SIG-M5 treated with dmso at 0.1 percent for 504 hours (cell line): ENCODE results near the gene CDKAL1.

Experiments
- DNase-seq: peaks from one replicate; lab custom pipeline; 2025; ENCODE audit not compliant: unreplicated experiment; lab: John Stamatoyannopoulos, UW

Gene CDKAL1

GRCh38 chr6:20946022-20946421, 411.8 kb downstream of the CDKAL1 start:
- no peak for DNase-seq

- DNase-seq: no peak
These were observed 412.6 kb downstream of the CDKAL1 start for GRCh38 chr6:20946890-20947289.

DNA sequence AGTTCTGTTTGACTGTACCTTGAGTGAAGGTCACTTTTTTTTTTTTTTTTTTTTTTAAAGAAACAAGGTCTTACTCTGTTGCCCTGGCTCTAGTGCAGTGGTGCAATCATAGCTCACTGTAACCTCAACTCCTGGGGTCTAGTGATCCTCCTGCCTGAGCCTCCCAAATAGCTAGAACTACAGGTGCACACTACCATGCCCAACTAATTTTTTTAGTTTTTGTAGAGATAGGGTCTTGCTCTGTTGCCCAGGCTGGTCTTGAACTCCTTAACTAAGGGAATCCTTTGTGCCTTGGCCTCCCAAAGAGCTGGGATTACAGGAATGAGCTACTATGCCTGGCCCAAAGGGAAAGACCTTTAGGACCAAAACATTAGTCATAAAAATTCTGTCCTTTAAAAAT, 413.7 kb downstream of the CDKAL1 start:
- DNase-seq: no peak

DNA sequence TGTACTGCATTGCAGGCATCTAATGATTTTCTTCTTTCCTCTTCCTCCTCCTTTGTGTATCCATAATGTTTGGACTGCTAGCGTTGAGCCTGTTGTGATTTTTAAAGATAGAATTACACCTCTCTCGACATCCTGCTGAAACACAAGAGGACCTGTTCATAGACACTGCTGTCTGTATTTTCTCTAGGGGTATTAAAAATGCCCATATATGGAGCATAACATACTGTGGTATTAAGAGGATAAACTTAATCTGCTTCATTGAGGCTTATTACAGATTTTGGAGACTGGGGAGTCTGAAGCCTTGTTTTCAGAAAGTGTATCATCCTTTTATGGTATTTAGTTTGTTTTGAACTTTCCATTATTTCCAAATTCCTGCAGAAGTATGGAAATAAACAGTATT, 414.3 kb downstream of the CDKAL1 start:
- no peak for DNase-seq

GRCh38 chr6:20949138-20949537, 414.9 kb downstream of the CDKAL1 start:
- no peak for DNase-seq

GRCh38 chr6:20952699-20953474, 418.6 kb downstream of the CDKAL1 start:
- DNase-seq: no peak

GRCh38 chr6:20954315-20954714, 420.1 kb downstream of the CDKAL1 start:
- DNase-seq: no peak

DNA sequence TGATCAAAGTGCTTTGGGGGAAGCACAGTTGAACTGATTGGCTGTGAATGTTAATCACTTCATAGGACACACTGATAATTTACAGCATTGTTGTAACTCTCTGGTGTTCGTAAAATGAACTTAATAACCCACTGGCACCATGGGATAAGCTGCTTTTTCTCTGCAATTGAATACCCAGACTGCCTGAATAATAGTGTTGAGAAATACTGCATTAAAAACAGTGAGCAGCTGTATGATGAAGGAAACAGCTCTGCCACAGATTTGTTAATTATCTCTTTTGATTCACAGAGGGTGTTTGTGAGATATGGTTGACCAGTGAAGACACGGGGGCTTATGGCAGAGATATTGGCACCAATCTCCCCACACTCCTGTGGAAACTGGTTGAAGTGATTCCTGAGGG, 420.9 kb downstream of the CDKAL1 start:
- no peak for DNase-seq

DNA sequence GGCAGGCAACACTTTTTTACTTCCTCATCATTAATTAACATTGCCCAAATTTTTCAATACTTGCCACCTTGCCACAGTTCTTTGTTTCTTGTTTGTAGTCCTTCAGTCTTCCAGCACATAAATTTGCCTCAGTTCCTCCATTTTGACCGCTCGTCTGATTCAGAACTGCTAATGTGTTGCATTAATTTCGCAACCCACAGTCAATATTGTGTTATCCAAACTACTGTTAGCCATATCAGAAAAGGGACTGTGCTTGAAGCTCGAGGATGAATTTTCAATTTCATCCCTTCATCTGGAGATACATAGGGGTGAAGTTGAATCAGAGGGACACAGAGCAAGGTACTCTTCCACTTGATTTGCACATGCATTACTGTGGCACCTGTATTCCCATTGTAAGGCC, 421.5 kb downstream of the CDKAL1 start:
- no peak for DNase-seq

DNA sequence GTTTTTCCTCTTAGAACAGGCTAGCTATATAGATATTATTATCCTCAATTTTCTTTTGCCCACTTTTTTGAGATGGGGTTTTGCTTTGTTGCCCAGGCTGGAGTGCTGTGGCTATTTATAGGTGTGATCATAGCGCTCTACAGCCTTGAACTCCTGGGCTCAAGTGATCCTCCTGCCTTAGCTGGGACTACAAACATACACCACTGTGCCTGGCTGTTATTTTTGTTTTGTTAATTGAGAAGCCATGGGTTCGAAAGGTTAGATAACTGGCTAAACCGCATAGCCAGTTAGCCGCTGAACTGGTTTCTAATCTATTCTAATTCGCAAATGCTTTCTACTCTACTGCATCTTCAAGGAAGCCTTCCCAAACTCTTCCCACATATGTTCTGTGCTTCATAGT, 425.8 kb downstream of the CDKAL1 start:
- DNase-seq: no peak

DNA sequence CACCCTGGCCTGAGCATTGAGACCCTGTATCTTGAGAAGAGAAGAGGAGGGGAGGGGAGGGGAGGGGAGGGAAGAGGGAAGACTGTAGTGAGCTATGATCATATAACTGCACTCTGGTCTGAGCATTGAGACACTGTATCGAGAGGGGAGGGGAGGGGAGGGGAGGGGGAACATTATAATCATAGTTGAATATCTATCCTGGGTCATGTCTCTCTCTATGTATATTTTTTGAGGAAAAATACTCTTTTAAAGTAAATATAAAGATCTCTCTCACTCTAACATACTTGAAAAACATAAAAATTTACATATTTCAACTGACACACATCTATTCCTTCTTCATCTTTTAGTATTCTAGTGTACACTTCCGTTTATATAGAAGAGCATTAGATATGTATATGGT, 431.0 kb downstream of the CDKAL1 start:
- no peak for DNase-seq

DNA sequence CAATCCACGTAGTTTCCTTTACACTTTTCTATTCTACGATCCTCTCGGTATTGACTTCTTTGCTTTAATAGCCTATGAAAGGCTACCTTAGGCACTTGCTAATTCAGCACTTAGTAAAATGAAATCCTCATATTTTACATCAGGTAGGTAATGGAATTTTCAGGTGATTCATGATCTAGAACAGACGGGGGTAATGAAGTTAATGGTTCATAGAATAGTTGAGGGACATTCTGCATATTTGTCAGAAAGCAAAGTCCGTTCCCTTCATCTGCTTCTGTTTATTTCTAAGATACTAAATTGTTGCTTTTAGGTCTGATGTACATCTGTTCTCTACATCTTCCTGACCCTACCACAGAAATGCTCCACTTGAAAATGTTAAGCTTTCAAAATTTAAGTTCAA, 431.7 kb downstream of the CDKAL1 start:
- DNase-seq: no peak

DNA sequence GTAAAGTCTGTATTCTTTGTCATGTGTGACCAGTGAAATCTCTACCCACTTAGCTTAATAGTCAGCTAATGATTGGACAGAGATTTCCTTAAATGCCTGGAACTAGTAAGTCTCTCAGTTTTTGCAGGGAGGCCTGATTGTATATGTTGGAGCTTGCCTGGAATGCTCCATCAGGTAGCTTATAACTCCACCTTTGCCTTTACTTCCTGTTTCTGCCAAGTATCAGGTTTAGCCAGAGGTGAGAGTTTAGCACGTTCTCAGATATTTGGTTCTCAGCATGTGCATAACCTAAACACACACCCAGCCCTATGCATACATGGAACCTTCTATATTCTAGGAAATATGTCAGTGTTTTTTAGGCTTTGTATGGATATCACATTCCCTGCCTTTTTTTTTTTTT, 435.3 kb downstream of the CDKAL1 start:
- no peak for DNase-seq

- no peak for DNase-seq
These were observed 442.2 kb downstream of the CDKAL1 start for GRCh38 chr6:20976391-20976918.

DNA sequence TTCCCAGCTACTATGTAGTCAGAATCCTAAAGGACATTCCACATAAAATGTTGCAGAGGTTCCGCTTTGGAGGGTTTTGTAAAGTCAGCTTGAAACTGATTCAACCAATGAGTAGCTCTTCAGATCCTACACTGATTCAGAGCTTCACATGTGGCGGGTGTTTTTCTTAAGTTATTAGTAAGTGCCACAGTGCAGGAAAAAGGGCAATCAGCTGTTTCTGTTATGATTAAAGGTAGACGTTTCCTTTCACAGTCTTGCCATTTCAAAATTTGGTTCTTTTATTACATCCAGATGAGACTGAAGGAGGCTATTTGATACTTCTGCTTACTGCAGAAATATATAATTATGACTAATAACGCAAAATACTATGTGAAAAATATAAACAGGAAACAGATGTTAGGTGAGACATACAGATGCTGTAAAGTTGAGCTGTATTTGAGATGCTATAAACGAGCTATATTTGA, 443.9 kb downstream of the CDKAL1 start:
- DNase-seq: no peak

DNA sequence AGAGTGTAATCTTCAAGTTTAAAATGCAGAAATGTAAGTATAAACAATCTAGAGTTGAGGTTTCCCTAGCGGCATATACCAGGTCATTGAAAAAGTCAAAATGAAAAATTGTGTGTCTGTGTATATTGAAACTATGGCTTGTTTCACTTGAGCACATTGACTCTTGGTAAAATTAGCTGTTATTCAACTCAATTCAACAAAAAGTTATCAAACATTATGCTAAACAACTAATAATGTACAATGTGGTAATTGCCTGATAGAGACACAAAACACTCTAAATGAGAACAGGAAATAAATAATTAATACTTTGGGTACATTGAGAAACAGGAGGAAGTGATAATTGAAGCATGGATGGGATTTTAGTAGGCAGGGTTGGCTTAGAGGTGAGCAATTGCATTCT, 444.8 kb downstream of the CDKAL1 start:
- no peak for DNase-seq

DNA sequence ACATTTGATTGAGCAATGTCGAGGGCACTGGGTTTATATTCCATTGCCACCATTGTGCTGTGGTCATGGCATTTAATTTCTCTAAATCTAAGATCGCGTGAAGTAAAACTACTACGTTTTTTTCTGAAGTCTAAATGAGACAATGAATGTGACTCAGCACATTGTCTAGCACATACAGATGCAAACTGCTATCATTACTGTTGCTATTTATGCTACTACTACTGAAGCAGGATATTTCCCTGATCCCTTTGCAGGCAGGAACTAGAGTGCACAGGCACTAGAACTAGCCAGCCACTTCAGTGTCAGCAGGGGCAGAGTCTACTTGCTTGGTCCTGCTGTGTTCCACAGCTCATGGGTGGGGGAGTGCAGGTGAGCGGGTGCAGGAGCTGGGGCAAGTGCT, 449.7 kb downstream of the CDKAL1 start:
- DNase-seq: no peak

DNA sequence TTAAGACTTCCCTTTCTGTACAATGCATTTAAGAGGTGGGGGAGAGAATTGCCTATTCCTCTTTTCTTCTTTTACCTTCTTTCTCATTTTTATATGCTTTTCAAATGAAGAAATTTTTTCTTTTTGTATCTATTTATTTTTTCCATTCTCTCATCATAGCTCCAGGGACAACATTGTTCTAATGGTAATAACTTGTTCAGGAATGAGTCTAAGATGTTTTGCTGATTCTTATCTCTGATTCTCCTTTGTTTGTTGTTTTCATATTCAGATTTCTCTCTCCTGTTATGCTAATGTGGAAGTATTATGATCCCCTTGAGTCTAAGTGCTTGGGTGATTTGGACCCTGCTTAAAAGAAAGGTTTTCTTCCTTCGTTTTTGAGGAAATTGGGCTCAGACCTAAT, 451.6 kb downstream of the CDKAL1 start:
- DNase-seq: no peak

- DNase-seq: no peak
These were observed 457.7 kb downstream of the CDKAL1 start for GRCh38 chr6:20991910-20992309.

- no peak for DNase-seq
These were observed 461.8 kb downstream of the CDKAL1 start for GRCh38 chr6:20996099-20996498.

GRCh38 chr6:20997143-20997769, 463.0 kb downstream of the CDKAL1 start:
- DNase-seq: no peak

DNA sequence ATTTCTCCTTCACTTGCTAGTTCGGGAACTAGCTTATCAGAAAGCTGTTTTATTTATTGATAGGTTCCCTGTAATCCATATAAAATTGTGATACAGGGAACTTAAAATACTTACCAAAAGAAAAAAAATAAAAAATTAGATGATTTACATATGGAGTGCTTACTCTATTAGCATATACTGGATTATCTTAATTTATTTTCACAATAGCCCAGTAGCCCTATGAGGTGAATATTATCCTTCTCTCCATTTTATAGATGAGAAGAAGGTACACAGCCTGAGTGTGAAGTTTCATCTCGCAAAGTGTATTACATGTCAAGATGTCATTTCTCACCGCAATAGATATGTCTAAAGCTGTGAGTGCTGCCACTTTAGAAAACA, 463.5 kb downstream of the CDKAL1 start:
- no peak for DNase-seq
